AG04450 (cell line): ENCODE data around the gene DLEU7. TPM values are rescaled to one million over a fixed set of nuclear protein-coding genes. Genes with fewer than 3 reads are reported as not detected.

Experiments
- CTCF ChIA-PET: fragments of 300-600, 350-600 bp; formaldehyde crosslinking; extraction: SDS; loops from one replicate; lab custom pipeline; 2022; ENCODE audit warnings: antibody characterized with exemption, inconsistent platforms; lab: Charles Lee
- POLR2A ChIA-PET: fragments of 350-600 bp; formaldehyde crosslinking; extraction: SDS; loops from one replicate; lab custom pipeline; 2021; ENCODE audit warnings: antibody characterized with exemption, inconsistent platforms; lab: Yijun Ruan, JAX
- DNase-seq: peaks from one replicate; pipeline ENCODE4 v3.0.0-alpha.2; 2011; ENCODE audit warnings: low read depth, low spot score
- H3K27ac ChIP-seq: one replicate; pipeline ENCODE4 v1.5.1; 2012; ENCODE audit warnings: low read depth, low read length, control low read depth
- H3K27me3 ChIP-seq: one replicate; pipeline ENCODE4 v1.6.0; 2012; ENCODE audit warnings: low read length; ENCODE audit not compliant: control insufficient read depth, insufficient read depth
- H3K4me3 ChIP-seq: 2 replicates; pipeline ENCODE4 v1.5.1; 2011; ENCODE audit warnings: mild to moderate bottlenecking, low read depth, low read length, control low read depth
- H3K9me3 ChIP-seq: 2 replicates; pipeline ENCODE4 v1.5.1; 2012; ENCODE audit warnings: low read length; ENCODE audit not compliant: control insufficient read depth, insufficient read depth
- CTCF ChIP-seq: IDR thresholded peaks from 2 replicates; pipeline ENCODE4 v1.5.1; 2011; ENCODE audit warnings: low read depth, low read length, control low read depth, inconsistent platforms
- polyA plus RNA-seq: library from polyadenylated mRNA; depleted of rRNA; stranded (reverse); fragments of >200 nt; gene quantifications from 2 replicates; pipeline ENCODE4 v1.2.3, GENCODE V29; 2011

Gene DLEU7
- polyA plus RNA-seq, 1 experiment: not detected

GRCh38 chr13:50873991-50874390 lies 30.5 kb upstream of the DLEU7 start:
- POLR2A ChIA-PET: no interaction called here
- DNase-seq: no peak

GRCh38 chr13:50873467-50873866 lies 30.0 kb upstream of the DLEU7 start:
- Histone ChIP-seq H3K27ac (no peak overlapping the region), H3K9me3 (no peaks in the 10 kb centered on the region), H3K4me3 (no peak overlapping the region), H3K27me3 (peaks cover 3% of the 10 kb centered on the region)
- no peak for TF ChIP-seq CTCF
- no peak for DNase-seq
- ChIA-PET CTCF (no interaction called here), POLR2A (no interaction called here)

More at GRCh38 chr13:50873991-50874390, 30.5 kb upstream of the DLEU7 start:
- CTCF ChIA-PET: no interaction called here
- Histone ChIP-seq H3K27ac (no peak overlapping the region), H3K4me3 (no peak overlapping the region), H3K9me3 (no peaks in the 10 kb centered on the region), H3K27me3 (peaks cover 3% of the 10 kb centered on the region)
- no peak for TF ChIP-seq CTCF

- ChIA-PET POLR2A (no interaction called here), CTCF (no interaction called here)
- no peak overlapping the region for H3K4me3 ChIP-seq
- no peak for DNase-seq
- H3K27ac ChIP-seq: no peak overlapping the region
- no peaks in the 10 kb centered on the region for H3K9me3 ChIP-seq
- H3K27me3 ChIP-seq: no peaks in the 10 kb centered on the region
- TF ChIP-seq CTCF: no peak
These were observed 27.9 kb upstream of the DLEU7 start for GRCh38 chr13:50871405-50871804.

GRCh38 chr13:50867637-50867945 lies 24.1 kb upstream of the DLEU7 start:
- CTCF ChIA-PET: no interaction called here
- Histone ChIP-seq H3K27me3 (no peaks in the 10 kb centered on the region), H3K4me3 (no peak overlapping the region), H3K9me3 (no peaks in the 10 kb centered on the region), H3K27ac (no peak overlapping the region)
- DNase-seq: no peak
- no peak for TF ChIP-seq CTCF
- POLR2A ChIA-PET: no interaction called here

GRCh38 chr13:50866817-50867636 lies 23.5 kb upstream of the DLEU7 start:
- H3K4me3 ChIP-seq: no peak overlapping the region
- CTCF ChIA-PET: interaction anchor here (0.6 kb wide), 1 partner anchor 47 kb away, joined by 3 read pairs; no protein-coding TSS in a partner anchor
- no peak for TF ChIP-seq CTCF
- no peak overlapping the region for H3K27ac ChIP-seq
- no peaks in the 10 kb centered on the region for H3K9me3 ChIP-seq
- no peak for DNase-seq
- POLR2A ChIA-PET: no interaction called here
- no peaks in the 10 kb centered on the region for H3K27me3 ChIP-seq
